ENCODE results near the gene PALB2. TPM values are rescaled to one million over a fixed set of nuclear protein-coding genes. Genes with fewer than 3 reads are reported as not detected.

PALB2 gene
- total and polyA plus RNA-seq, 12 donors, result 2.5 to 8.6 (median 4.7) TPM

- Histone ChIP-seq H3K27me3 (no peaks in the 10 kb centered on the region), H3K36me3 (peaks cover 0 to 84% (median 41%) of the 10 kb centered on the region in 9 donors), H3K9me3 (no peaks in the 10 kb centered on the region), H3K4me1 (peaks cover 0 to 16% (median 11%) of the 10 kb centered on the region in 9 donors), H3K27ac (no peak overlapping the region), H3K4me3 (no peak overlapping the region)
- WGBS, 2 donors, result 97% methylated on average over 4 of the region's 4 CpGs
- intact Hi-C loops (cut with DNase I), result no loop called here
- no peak for DNase-seq
- TF ChIP-seq CTCF (IDR thresholded peaks at IDR 0.05), result no peak
- no peak for ATAC-seq
Measured at GRCh38 chr16:23579371-23579770, 61.7 kb downstream of the PALB2 start.

- Histone ChIP-seq H3K27me3 (no peaks in the 10 kb centered on the region), H3K36me3 (peaks cover 0 to 89% (median 42%) of the 10 kb centered on the region in 9 donors), H3K4me1 (peaks cover 0 to 13% (median 10%) of the 10 kb centered on the region in 9 donors), H3K27ac (peak overlapping the region in 1 of 10 donors; percentile 42), H3K9me3 (no peaks in the 10 kb centered on the region), H3K4me3 (no peak overlapping the region)
- no peak for TF ChIP-seq CTCF (IDR thresholded peaks at IDR 0.05)
- WGBS, 2 donors, result 52 to 54% methylated on average over 5 of the region's 5 CpGs
- ATAC-seq (peak in 1 of 8 donors; percentile 28), DNase-seq (no peak)
- intact Hi-C loops (cut with DNase I), result no loop called here
Measured at GRCh38 chr16:23578101-23578830, 62.8 kb downstream of the PALB2 start.

- no peak for TF ChIP-seq CTCF (IDR thresholded peaks at IDR 0.05)
- 93 to 98% methylated on average over 2 of the region's 2 CpGs for WGBS, 2 donors
- DNase-seq, result no peak
- peaks cover 0 to 97% (median 42%) of the 10 kb centered on the region in 9 donors for H3K36me3 ChIP-seq
- H3K4me1 ChIP-seq, result peaks cover 0 to 13% (median 10%) of the 10 kb centered on the region in 9 donors
- H3K9me3 ChIP-seq, result no peaks in the 10 kb centered on the region
- H3K27ac ChIP-seq, result no peak overlapping the region
- no peaks in the 10 kb centered on the region for H3K27me3 ChIP-seq
- intact Hi-C loops (cut with DNase I), result no loop called here
- peak in 1 of 8 donors; percentile 5 for ATAC-seq
- H3K4me3 ChIP-seq, result no peak overlapping the region
Measured at GRCh38 chr16:23577493-23577892, 63.6 kb downstream of the PALB2 start.

GRCh38 chr16:23575834-23576233 lies 65.3 kb downstream of the PALB2 start:
- H3K36me3 ChIP-seq, result peaks cover 0 to 97% (median 31%) of the 10 kb centered on the region in 9 donors
- H3K4me3 ChIP-seq, result no peak overlapping the region
- intact Hi-C loops (cut with DNase I), result no loop called here
- H3K27me3 ChIP-seq, result no peaks in the 10 kb centered on the region
- TF ChIP-seq CTCF (IDR thresholded peaks at IDR 0.05), result no peak
- ATAC-seq, result no peak
- no peaks in the 10 kb centered on the region for H3K9me3 ChIP-seq
- no peak for DNase-seq
- H3K4me1 ChIP-seq, result peaks cover 0 to 16% (median 10%) of the 10 kb centered on the region in 9 donors
- 88 to 89% methylated on average over 3 of the region's 3 CpGs for WGBS, 2 donors
- no peak overlapping the region for H3K27ac ChIP-seq

Measured in heart right ventricle (tissue), 16 donors.